ENCODE data around the gene RAB3D.

- TF ChIP-seq REST (IDR thresholded peaks at IDR 0.05; ENCODE audit: insufficient replicate concordance, low read depth) (no peak), CTCF (IDR thresholded peaks at IDR 0.05; ENCODE audit: insufficient read depth, low read length) (no peak), GABPA (IDR thresholded peaks at IDR 0.05; ENCODE audit: low read depth) (no peak)
These were observed 20.0 kb upstream of the RAB3D start for GRCh38 chr19:11359421-11359820.

Measured in HL-60 (cell line).